22Rv1 (cell line): Measurements from ENCODE around the gene SMAD1.

Experiments
- ZFX ChIP-seq: fragments of 450-650 bp; IDR thresholded peaks from 2 replicates; pipeline ENCODE4 v1.6.1; 2017; ENCODE audit warnings: antibody characterized with exemption, borderline replicate concordance
- TF ChIP-seq, protein P1 (sequence below): fragments of 450-650 bp; IDR thresholded peaks from 2 replicates; pipeline ENCODE4 v1.5.1; 2017; ENCODE audit warnings: mild to moderate bottlenecking

DNA sequence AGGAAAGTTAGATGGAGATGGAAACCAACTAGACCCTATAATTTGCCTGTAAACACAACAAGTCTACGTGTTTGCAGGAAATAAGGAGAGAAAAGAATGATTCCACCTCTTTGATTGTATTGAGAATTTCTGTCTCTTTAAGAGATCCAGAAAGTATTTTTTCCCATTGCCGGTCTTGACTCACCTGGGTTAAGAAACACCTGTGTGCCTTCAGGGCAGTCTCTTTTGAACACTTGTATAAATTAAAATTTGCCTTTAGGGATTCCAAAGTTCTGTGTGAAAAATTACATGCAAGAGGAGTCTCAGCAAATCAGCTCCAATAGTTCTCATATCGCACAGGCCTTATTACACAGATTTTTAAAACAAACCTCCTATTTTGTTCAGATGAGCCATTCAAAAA lies 46.0 kb upstream of the SMAD1 start:
- TF ChIP-seq, protein P1, sequence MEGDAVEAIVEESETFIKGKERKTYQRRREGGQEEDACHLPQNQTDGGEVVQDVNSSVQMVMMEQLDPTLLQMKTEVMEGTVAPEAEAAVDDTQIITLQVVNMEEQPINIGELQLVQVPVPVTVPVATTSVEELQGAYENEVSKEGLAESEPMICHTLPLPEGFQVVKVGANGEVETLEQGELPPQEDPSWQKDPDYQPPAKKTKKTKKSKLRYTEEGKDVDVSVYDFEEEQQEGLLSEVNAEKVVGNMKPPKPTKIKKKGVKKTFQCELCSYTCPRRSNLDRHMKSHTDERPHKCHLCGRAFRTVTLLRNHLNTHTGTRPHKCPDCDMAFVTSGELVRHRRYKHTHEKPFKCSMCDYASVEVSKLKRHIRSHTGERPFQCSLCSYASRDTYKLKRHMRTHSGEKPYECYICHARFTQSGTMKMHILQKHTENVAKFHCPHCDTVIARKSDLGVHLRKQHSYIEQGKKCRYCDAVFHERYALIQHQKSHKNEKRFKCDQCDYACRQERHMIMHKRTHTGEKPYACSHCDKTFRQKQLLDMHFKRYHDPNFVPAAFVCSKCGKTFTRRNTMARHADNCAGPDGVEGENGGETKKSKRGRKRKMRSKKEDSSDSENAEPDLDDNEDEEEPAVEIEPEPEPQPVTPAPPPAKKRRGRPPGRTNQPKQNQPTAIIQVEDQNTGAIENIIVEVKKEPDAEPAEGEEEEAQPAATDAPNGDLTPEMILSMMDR: no peak
- TF ChIP-seq ZFX: no peak
